Skin of body (tissue), 2 donors: Measurements from ENCODE around the gene HINT3. TPM values are rescaled to one million over a fixed set of nuclear protein-coding genes. Genes with fewer than 3 reads are reported as not detected.
"Not testable (repeated sequence)": the region's sequence is repeated elsewhere in the genome, so short reads cannot be mapped to it uniquely, and the experiment has no call there.

Experiments
- DNase-seq: peaks from one replicate; lab custom pipeline; 2025; lab: John Stamatoyannopoulos, UW
- total RNA-seq: library from RNA; depleted of rRNA; stranded (reverse); fragments of >200 nt; gene quantifications from one replicate; pipeline ENCODE4 v1.2.3, GENCODE V29; 2014

Gene HINT3
- total RNA-seq = 23.4 TPM

DNA sequence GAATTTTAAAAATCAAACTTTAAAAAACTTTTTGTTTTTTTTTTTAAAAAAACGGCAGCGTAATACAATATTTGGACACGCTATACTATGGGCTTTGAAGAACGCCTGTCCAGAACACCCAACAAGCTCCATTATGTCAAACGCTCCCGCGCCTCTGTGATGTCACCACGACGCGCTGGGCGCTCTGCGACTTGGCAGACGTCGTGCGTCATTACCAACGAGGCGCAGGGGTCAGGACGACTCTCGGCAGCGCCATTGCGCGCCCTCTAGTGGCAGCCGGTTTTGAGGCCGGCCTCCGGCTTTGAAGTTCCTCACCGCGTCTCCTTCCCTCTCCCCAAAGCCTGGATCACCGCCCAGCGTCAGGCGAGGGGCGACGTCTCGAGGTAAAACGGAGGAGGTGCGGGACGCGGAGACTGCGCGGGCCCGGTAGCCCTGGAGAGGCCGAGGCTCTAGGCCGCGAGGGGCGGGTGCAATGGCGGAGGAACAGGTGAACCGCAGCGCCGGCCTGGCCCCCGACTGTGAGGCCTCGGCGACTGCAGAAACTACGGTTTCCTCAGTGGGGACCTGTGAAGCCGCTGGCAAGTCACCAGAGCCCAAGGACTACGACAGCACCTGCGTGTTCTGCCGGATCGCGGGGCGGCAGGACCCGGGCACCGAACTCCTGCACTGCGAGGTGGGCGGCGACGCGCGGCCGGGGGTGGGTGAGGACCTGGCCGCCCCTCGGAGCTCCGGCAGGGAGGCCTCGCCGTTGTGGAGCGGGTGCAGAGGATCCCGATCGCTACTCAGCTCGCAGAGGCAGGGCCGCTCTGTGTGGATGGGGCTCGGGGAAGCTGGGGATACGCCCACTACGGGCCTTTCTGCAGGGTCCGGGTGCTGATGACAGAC lies at the start of gene HINT3:
Gene HINT3 (plus strand): TSS at position 265 of the 885 bp plus-strand sequence. CDS start 208 bp downstream, at position 473.
- DNase-seq = peak; percentile 96

DNA sequence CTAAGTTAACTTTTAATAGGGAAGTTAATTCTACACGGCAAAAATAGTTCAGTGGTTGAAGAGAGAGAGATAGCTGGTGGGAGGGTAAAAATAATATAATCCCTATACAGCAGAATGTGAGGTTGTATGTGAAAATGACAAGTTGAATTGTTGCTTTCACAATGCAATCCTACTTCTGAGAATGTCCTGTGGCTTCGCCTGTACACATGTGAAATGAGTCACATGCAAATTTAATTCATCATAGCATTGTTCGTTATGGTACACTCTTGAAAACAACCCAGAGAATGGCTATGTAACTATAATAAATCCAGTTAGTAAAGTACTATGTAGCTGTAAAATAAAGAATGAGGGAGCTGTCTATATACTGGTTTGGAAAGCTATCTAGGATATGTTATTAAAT lies 46.0 kb upstream of the HINT3 start:
- DNase-seq = no peak

- not testable (repeated sequence) for DNase-seq
Observed at GRCh38 chr6:125911051-125911451, 45.5 kb upstream of the HINT3 start.

- DNase-seq = not testable (repeated sequence)
Observed at GRCh38 chr6:125912430-125912829, 44.1 kb upstream of the HINT3 start.

- DNase-seq = no peak
Observed at GRCh38 chr6:125913145-125913544, 43.4 kb upstream of the HINT3 start.

GRCh38 chr6:125913864-125914351 lies 42.7 kb upstream of the HINT3 start:
- peak; percentile 20 for DNase-seq

DNA sequence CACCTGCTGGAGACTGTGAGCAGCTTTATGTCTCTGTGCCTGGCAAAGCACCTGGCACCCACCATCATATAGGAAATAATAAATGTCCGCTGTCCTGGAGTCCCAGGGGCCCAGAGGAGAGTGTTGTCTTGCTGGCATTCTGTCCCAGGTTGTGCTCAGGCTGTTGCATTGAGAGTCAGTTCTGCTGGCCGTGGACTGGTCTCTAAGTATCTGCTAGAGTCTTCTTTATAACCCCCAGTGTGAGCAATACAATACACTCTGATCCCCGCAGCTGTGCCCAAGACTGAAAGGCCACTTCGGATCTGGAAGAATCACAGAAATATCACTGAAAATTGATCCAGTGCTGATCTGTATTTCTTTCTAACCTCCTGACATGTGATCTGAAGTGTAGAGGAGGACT lies 38.3 kb upstream of the HINT3 start:
- DNase-seq = no peak

- DNase-seq = peak; percentile 83
Observed at GRCh38 chr6:125918681-125919566, 37.6 kb upstream of the HINT3 start.

- no peak for DNase-seq
Observed at GRCh38 chr6:125919618-125920017, 37.0 kb upstream of the HINT3 start.

GRCh38 chr6:125922322-125922860 lies 34.2 kb upstream of the HINT3 start:
- no peak for DNase-seq

DNA sequence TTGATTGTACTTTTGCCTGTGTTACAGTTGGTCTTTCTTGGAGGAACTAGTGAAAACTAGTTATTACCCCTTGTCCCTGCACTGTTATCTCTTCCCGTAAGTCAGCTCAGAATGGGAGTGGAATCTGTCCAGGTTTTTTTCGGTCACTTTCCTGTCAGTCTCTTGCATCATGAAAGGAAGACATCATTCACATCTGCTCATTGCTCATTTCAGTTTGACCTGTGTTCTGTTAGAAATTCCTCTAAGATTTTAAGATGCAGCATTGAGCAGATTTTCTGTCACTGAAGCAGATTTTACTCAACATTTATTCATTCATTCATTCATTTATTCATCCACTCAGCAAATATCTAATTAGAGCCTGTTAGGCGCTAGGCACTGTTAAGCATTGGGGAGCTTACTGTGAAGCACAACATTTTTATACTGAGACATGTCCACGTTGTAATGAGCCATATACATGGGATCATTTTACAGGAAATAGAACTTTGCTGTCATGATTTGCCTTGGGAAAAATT lies 33.1 kb upstream of the HINT3 start:
- no peak for DNase-seq

GRCh38 chr6:125924169-125924568 lies 32.4 kb upstream of the HINT3 start:
- no peak for DNase-seq

DNA sequence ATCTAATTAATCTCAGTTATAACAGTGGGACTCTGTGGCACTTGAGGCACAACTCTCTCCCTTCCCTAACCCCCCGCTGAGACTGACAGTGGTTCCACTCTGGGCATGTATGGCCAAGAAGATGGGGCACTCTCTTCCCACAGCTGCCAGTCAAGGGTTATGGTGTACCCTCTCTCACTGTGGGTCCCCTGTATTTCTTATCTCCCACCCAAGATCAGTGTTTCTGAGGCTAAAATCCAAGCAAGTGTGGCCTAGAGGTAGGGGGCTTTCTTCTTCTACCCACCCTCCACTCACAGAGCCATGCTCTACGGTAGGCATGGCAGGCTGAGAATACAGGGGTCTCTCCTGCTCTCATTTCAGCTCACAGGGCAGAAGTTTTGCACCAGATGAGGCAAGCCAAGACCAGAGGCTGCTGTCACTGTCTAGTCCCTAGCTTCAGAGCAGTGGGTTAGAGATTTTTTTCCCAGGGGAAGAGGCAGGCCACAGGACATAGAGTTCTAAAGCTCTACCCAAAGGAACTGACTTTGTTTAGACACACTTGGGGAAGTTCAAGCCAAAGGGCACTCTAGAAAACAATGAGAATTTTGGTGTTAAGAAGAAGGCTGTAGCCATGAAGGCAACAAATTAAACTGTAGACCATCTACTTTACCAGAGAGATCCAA lies 31.7 kb upstream of the HINT3 start:
- DNase-seq = no peak

DNA sequence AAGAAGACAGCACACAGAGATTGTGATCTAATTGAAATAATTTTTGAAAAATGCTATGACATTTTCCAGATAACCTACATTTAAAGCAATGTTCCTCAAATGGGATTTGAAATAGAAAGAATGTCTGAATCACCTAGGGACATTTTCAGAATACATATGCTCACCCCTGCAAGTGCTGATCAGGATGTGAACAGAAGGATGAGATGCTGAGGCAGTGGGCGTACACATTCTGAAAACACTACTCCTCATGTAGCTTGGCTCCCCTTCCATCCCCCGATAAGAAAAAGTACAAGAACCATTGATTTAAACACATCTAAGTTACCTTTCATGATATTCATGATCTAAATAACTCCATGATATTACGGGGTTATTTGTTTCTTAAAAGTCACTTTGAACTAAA lies 29.9 kb upstream of the HINT3 start:
- DNase-seq = no peak

GRCh38 chr6:125927761-125928160 lies 28.8 kb upstream of the HINT3 start:
- DNase-seq = no peak

DNA sequence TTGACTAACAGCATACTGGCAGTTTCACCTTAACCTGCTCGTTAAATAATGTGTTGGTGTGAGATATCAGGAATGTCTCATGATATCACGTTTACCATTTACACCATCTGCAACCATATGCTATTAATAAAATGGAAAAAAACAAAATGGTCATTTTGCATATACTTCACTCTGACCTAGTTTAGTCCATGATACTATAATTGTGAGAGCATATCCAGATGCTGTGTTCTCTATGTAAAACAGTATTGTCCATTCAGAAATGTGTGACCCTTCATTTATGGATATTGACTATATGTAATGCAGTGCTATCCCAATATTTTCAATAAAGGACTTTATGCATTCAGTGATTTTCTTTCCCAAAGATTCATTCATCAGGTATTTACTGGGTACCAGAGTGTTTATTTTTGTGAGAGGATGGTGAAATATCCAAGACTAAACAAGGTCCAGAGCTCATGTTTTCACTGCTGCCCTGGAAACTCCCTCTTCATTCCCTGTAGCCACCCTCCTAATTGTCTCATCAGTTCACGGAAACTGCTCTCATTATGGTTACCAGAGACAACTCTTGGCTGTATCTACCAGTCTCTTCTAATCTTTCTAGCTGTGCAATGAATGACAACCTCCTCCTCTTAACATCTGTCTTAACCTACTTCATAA lies 25.7 kb upstream of the HINT3 start:
- DNase-seq = no peak

DNA sequence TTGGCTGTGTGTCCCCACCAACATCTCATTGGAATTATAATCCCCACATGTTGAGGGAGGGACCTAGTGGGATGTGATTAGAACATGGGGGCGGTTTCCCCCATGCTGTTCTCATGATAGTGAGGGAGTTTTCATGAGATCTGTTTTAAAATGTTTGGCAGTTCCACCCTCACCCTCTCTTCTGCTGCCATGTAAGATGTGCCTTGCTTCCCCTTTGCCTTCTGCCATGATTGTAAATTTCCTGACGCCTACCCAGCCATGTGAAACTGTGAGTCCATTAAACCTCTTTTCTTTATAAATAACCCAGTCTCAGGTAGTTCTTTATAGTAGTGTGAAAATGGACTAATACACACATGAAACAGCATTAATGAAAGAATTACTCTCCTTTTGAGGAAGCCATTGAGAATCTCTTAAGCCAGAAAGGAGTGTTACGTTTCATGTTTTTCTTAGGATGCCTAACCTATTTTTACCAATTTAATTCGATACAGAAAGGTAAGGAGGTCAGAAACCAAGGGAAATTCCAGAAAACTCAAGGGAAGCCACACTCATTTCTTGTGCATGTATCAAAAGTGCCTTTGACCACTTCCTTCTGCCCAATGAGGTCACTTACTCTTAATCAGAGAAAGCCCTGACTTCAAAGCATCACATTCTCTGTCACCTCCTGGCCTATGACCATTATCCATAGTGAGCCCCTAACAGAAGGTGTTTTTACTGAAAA lies 24.7 kb upstream of the HINT3 start:
- no peak for DNase-seq

- DNase-seq = no peak
Observed at GRCh38 chr6:125932451-125932795, 24.1 kb upstream of the HINT3 start.

GRCh38 chr6:125935520-125935919 lies 21.1 kb upstream of the HINT3 start:
- not testable (repeated sequence) for DNase-seq

DNA sequence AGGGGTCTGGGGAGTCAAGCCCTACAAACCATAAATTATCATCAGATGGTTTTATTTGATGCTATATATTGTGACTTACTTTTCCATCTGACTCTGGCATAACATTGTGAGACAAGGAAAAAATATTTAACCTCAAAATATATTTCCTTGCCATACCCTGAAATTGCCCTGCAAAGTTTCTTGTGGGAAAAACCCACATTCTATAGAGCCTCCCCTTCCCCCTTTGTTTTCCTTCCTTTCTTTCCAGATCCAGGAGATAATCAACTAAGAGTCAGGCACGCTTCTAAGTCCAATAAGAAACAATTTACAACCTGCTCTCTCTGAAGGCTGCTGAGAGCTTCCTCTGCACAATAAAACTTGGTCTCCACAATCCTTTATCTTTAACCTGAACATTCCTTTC lies 17.5 kb upstream of the HINT3 start:
- no peak for DNase-seq
